Calu3 (cell line): ENCODE results near the gene P3H2. TPM values are rescaled to one million over a fixed set of nuclear protein-coding genes. Genes with fewer than 3 reads are reported as not detected.

Source experiments
- BruUV-seq: library from RNA; stranded (reverse); fragments of 400-500 nt; replicated peaks from 2 replicates; lab custom pipeline; 2021; lab: Mats Ljungman, UMichigan
- CTCF ChIA-PET: fragments of 300-600 bp; sonication (Branson Sonifier 250); formaldehyde crosslinking; loops from one replicate; lab custom pipeline; 2022; ENCODE audit warnings: antibody characterized with exemption; lab: Charles Lee
- DNase-seq: peaks from one replicate; pipeline ENCODE4 v3.0.0; 2022
- H3K27ac Mint-ChIP-seq: one replicate; pipeline ENCODE4 v1.8.0; 2022; ENCODE audit warnings: mixed read lengths; ENCODE audit not compliant: unreplicated experiment
- H3K27me3 Mint-ChIP-seq: one replicate; pipeline ENCODE4 v1.8.0; 2022; ENCODE audit warnings: mixed read lengths; ENCODE audit not compliant: unreplicated experiment
- H3K36me3 Mint-ChIP-seq: one replicate; pipeline ENCODE4 v1.8.0; 2022; ENCODE audit warnings: mild to moderate bottlenecking, moderate library complexity, mixed read lengths; ENCODE audit not compliant: insufficient read depth, unreplicated experiment
- H3K4me1 Mint-ChIP-seq: one replicate; pipeline ENCODE4 v1.8.0; 2022; ENCODE audit warnings: mild to moderate bottlenecking, low read depth, mixed read lengths; ENCODE audit not compliant: unreplicated experiment
- H3K4me3 Mint-ChIP-seq: one replicate; pipeline ENCODE4 v1.8.0; 2022; ENCODE audit warnings: mild to moderate bottlenecking, low read depth, moderate library complexity, mixed read lengths; ENCODE audit not compliant: unreplicated experiment
- H3K9me3 Mint-ChIP-seq: one replicate; pipeline ENCODE4 v1.8.0; 2022; ENCODE audit warnings: low read depth, mixed read lengths; ENCODE audit not compliant: unreplicated experiment
- CTCF ChIP-seq: fragments of 200-600 bp; IDR thresholded peaks from one replicate; pipeline ENCODE4 v1.8.0; 2022; ENCODE audit warnings: antibody characterized with exemption; ENCODE audit not compliant: unreplicated experiment
- intact Hi-C: fragments of 100-400 bp; cut with micrococcal nuclease; formaldehyde crosslinking; loops from one replicate; pipeline ENCODE4 v1.10.0; 2022; ENCODE audit not compliant: unreplicated experiment
- total RNA-seq: library from RNA; stranded (reverse); gene quantifications from 2 replicates; pipeline ENCODE4 v1.2.3, GENCODE V29; 2022

P3H2 gene
- total RNA-seq, 1 experiment from 2014 or later: 7.1 TPM

- CTCF ChIA-PET: interaction anchor here (0.6 to 1.1 kb wide), 3 partner anchors 13 to 245 kb away, joined by 3 read pairs; partner anchors contain the start of gene CLDN1
- no peaks in the 10 kb centered on the region for H3K36me3 Mint-ChIP-seq
- peak overlapping the region; percentile 62 for H3K27ac Mint-ChIP-seq
- DNase-seq: peak; percentile 72
- intact Hi-C loops: no loop called here
- H3K4me1 Mint-ChIP-seq: peaks cover 20% of the 10 kb centered on the region
- no peak for TF ChIP-seq CTCF
- H3K4me3 Mint-ChIP-seq: no peak overlapping the region
- BruUV-seq: no TSS peak
- H3K9me3 Mint-ChIP-seq: no peaks in the 10 kb centered on the region
- H3K27me3 Mint-ChIP-seq: no peaks in the 10 kb centered on the region
These were observed 43.9 kb downstream of the P3H2 start for GRCh38 chr3:190076601-190077394.

DNA sequence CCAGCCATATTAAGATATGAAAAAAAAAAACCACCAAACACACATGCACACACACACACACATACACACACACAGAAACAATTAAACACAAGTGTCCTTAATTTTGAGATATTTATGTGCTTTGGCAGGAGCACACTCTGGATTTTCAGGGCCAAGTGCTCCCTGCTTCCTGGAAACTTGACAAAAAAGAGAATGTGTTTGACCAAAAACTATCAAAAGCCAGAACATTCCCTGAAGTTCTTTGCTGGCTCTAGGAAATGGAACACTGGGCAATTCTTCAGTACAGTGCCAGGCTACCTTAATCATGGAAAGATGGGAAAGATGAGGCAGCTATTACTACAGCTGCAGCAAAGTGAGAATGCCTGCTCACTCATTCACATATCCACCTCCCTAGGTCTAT lies 44.6 kb downstream of the P3H2 start:
- H3K4me3 Mint-ChIP-seq: no peak overlapping the region
- BruUV-seq: no TSS peak
- H3K9me3 Mint-ChIP-seq: no peaks in the 10 kb centered on the region
- H3K4me1 Mint-ChIP-seq: peaks cover 20% of the 10 kb centered on the region
- H3K27me3 Mint-ChIP-seq: no peaks in the 10 kb centered on the region
- CTCF ChIA-PET: interaction anchor here (1.0 to 1.1 kb wide), 2 partner anchors 12 to 246 kb away, joined by 3 read pairs; partner anchors contain the start of gene CLDN1
- TF ChIP-seq CTCF: no peak
- H3K36me3 Mint-ChIP-seq: no peaks in the 10 kb centered on the region
- DNase-seq: no peak
- H3K27ac Mint-ChIP-seq: no peak overlapping the region
- intact Hi-C loops: no loop called here

- intact Hi-C loops: no loop called here
- Mint-ChIP-seq H3K4me1 (peaks cover 20% of the 10 kb centered on the region), H3K9me3 (no peaks in the 10 kb centered on the region), H3K27ac (no peak overlapping the region), H3K4me3 (no peak overlapping the region), H3K27me3 (no peaks in the 10 kb centered on the region), H3K36me3 (no peaks in the 10 kb centered on the region)
- BruUV-seq: no TSS peak
- CTCF ChIA-PET: no interaction called here
- DNase-seq: no peak
- TF ChIP-seq CTCF: no peak
These were observed 45.9 kb downstream of the P3H2 start for GRCh38 chr3:190074817-190075216.

DNA sequence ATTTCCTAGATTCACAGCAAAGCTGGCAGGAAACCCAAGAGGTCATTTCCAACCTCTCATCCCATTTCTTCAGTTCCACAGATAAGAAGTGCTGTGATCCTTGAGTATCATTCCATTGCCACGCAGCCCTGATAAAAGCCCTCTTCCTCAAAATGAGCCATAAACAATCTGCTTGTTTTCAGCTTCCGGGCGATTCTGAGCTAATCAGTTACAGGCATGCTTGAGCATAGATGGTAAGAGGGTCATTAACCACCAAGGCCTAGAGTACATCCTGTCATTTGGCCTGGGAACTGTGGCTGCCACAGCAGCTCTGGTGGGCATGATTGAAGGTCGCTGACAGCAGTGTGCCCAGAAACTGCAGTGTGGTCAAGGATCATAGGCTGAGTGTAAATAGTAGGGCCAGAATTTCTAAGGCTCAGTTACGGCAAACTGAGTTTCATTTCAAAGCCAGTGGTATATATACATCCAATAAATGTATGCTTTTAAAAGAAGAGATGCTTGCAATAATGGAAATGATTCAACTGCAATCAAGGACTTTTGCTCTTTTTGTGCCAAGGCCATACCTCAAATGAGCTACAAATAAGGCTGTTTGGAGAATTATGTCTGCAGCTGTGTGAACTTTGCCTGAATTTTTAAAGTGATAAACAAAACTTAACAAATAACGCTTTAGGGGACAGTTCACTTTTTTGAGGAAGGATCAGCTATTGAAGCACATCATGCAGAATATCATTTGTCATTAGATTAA lies 47.3 kb downstream of the P3H2 start:
- TF ChIP-seq CTCF: no peak
- Mint-ChIP-seq H3K27ac (no peak overlapping the region), H3K9me3 (no peaks in the 10 kb centered on the region), H3K36me3 (no peaks in the 10 kb centered on the region), H3K4me3 (no peak overlapping the region), H3K27me3 (no peaks in the 10 kb centered on the region), H3K4me1 (peaks cover 20% of the 10 kb centered on the region)
- BruUV-seq: no TSS peak
- CTCF ChIA-PET: interaction anchor here (0.9 kb wide), 1 partner anchor 10 kb away, joined by 3 read pairs; no protein-coding TSS in a partner anchor
- DNase-seq: no peak
- intact Hi-C loops: no loop called here
